Testis (tissue), 3 donors: ENCODE measurements around the gene ADAM10. TPM values are rescaled to one million over a fixed set of nuclear protein-coding genes. Genes with fewer than 3 reads are reported as not detected.

Experiments
- DNase-seq: peaks from one replicate; pipeline ENCODE4 v3.0.0-alpha.2; 2019
- H3K27ac ChIP-seq, 2 donors: fragments of 200-600 bp; sonication (generic); one replicate each; pipeline ENCODE4 v1.5.1; 2019
- H3K27me3 ChIP-seq: fragments of 200-600 bp; sonication (generic); one replicate; pipeline ENCODE4 v1.5.1; 2019
- H3K36me3 ChIP-seq: fragments of 200-600 bp; sonication (generic); one replicate; pipeline ENCODE4 v1.5.1; 2017; ENCODE audit warnings: low read depth; ENCODE audit errors: missing control alignments
- H3K4me1 ChIP-seq: fragments of 200-600 bp; sonication (generic); one replicate; pipeline ENCODE4 v1.5.1; 2019
- H3K4me3 ChIP-seq, 2 donors: fragments of 200-600 bp; sonication (generic); one replicate each; pipeline ENCODE4 v1.5.1; 2017 to 2019
- H3K9me3 ChIP-seq: fragments of 200-600 bp; sonication (generic); one replicate; pipeline ENCODE4 v1.5.1; 2017
- CTCF ChIP-seq, 3 experiments: fragments of 450-650 bp in 2 of 3; fragments of 200-600 bp in 1 of 3; sonication (generic) in 1 of 3; IDR thresholded peaks; one replicate each; pipeline ENCODE4 v1.5.1; 2016 to 2019; ENCODE audit warnings: antibody characterized with exemption in 3 of 3, mild to moderate bottlenecking in 2 of 3, moderate library complexity in 1 of 3
- POLR2A ChIP-seq: fragments of 450-650 bp; IDR thresholded peaks from one replicate; pipeline ENCODE4 v1.6.1; 2017; ENCODE audit warnings: antibody characterized with exemption, mild to moderate bottlenecking, moderate library complexity
- WGBS, 2 donors: methylation state at CpG; one replicate each; pipeline ENCODE4 v1.1.5; 2018; 5-methylcytosine and 5-hydroxymethylcytosine counted together
- intact Hi-C: fragments of 100-400 bp; cut with DNase I; formaldehyde crosslinking; loops from one replicate; pipeline ENCODE4 v1.15.1; 2023; ENCODE audit warnings: low total_unique reads
- polyA plus RNA-seq: library from polyadenylated mRNA; stranded (reverse); fragments of 350-450 nt; fragmentation: Illumina TruSeq; extraction: RNeasy Lipid Tissue Mini Kit (QIAGEN cat#74804); gene quantifications from one replicate; pipeline ENCODE4 v1.2.3, GENCODE V29; 2014; ENCODE audit warnings: low read depth, low replicate concordance; ENCODE audit not compliant: insufficient read depth
- total RNA-seq, 2 donors: library from RNA; depleted of rRNA; stranded (reverse); fragments of >200 nt; gene quantifications; one replicate each; pipeline ENCODE4 v1.2.3, GENCODE V29; 2016

Gene ADAM10
- total and polyA plus RNA-seq, 3 donors from 2014 or later: 46.2 to 65.5 (median 58.7) TPM

- no peak overlapping the region for H3K27ac ChIP-seq
- intact Hi-C loops: no loop called here
- TF ChIP-seq CTCF (IDR thresholded peaks at IDR 0.05) (no peak), POLR2A (no peak)
- 63 to 70% methylated on average over 1 of the region's 1 CpG for WGBS, 2 donors
- no peaks in the 10 kb centered on the region for H3K36me3 ChIP-seq
- H3K9me3 ChIP-seq: no peaks in the 10 kb centered on the region
- H3K4me1 ChIP-seq: no peaks in the 10 kb centered on the region
- H3K4me3 ChIP-seq: no peak overlapping the region
- DNase-seq: no peak
- H3K27me3 ChIP-seq: no peaks in the 10 kb centered on the region
Measured at GRCh38 chr15:58677426-58677825, 72.1 kb downstream of the ADAM10 start.

GRCh38 chr15:58676766-58677165, 72.7 kb downstream of the ADAM10 start:
- H3K36me3 ChIP-seq: no peaks in the 10 kb centered on the region
- intact Hi-C loops: no loop called here
- H3K4me1 ChIP-seq: no peaks in the 10 kb centered on the region
- DNase-seq: no peak
- H3K9me3 ChIP-seq: no peaks in the 10 kb centered on the region
- no peaks in the 10 kb centered on the region for H3K27me3 ChIP-seq
- TF ChIP-seq CTCF (IDR thresholded peaks at IDR 0.05) (no peak), POLR2A (no peak)
- WGBS, 2 donors: 89 to 92% methylated on average over 4 of the region's 4 CpGs
- no peak overlapping the region for H3K4me3 ChIP-seq
- no peak overlapping the region for H3K27ac ChIP-seq

GRCh38 chr15:58671186-58671585, 78.3 kb downstream of the ADAM10 start:
- intact Hi-C loops: no loop called here
- Histone ChIP-seq H3K27ac (no peak overlapping the region), H3K4me1 (no peaks in the 10 kb centered on the region), H3K9me3 (no peaks in the 10 kb centered on the region), H3K36me3 (no peaks in the 10 kb centered on the region), H3K27me3 (no peaks in the 10 kb centered on the region), H3K4me3 (no peak overlapping the region)
- WGBS, 2 donors: 87 to 92% methylated on average over 2 of the region's 2 CpGs
- no peak for DNase-seq
- TF ChIP-seq CTCF (IDR thresholded peaks at IDR 0.05) (no peak), POLR2A (no peak)

GRCh38 chr15:58669108-58669507, 80.4 kb downstream of the ADAM10 start:
- TF ChIP-seq POLR2A (no peak), CTCF (IDR thresholded peaks at IDR 0.05) (no peak)

DNA sequence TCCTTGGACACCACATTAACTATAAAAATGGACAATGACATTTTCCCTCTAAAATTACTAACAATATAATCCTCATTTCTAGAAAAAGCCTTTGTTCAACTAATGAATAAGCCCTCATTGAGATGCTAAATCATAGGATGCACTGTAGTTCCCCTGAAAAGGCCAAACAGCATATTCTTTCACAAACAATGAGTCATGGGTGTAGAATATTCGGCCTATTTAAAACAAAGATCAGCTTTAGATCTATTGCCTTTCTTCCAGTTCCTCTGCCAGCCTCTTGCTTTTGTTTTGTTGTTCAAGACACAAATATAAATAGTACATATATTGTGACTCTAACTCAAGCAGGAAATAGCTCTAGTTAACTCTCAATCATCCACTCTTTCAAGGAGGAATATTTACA, 82.5 kb downstream of the ADAM10 start:
- no peak for DNase-seq
- TF ChIP-seq CTCF (IDR thresholded peaks at IDR 0.05) (no peak), POLR2A (no peak)
- no peaks in the 10 kb centered on the region for H3K4me1 ChIP-seq
- no peak overlapping the region for H3K4me3 ChIP-seq
- no peaks in the 10 kb centered on the region for H3K9me3 ChIP-seq
- intact Hi-C loops: no loop called here
- no peaks in the 10 kb centered on the region for H3K27me3 ChIP-seq
- WGBS, 2 donors: 73 to 77% methylated on average over 1 of the region's 1 CpG
- H3K27ac ChIP-seq: no peak overlapping the region
- H3K36me3 ChIP-seq: no peaks in the 10 kb centered on the region

More at GRCh38 chr15:58669108-58669507, 80.4 kb downstream of the ADAM10 start:
- no peak for DNase-seq
- WGBS, 2 donors: 75 to 93% methylated on average over 1 of the region's 1 CpG
- H3K9me3 ChIP-seq: no peaks in the 10 kb centered on the region
- H3K4me3 ChIP-seq: no peak overlapping the region
- H3K27me3 ChIP-seq: no peaks in the 10 kb centered on the region
- H3K27ac ChIP-seq: no peak overlapping the region
- no peaks in the 10 kb centered on the region for H3K36me3 ChIP-seq
- H3K4me1 ChIP-seq: no peaks in the 10 kb centered on the region
- intact Hi-C loops: no loop called here
